Superior temporal gyrus (tissue), 1 donor: ENCODE data around the gene MID1.

Source experiments
- DNase-seq: peaks from one replicate; pipeline ENCODE4 v3.0.0-alpha.2; 2016; ENCODE audit errors: extremely low spot score

MID1 gene

GRCh38 chrX:10492250-10492649, 128.1 kb downstream of the MID1 start:
- no peak for DNase-seq

GRCh38 chrX:10486373-10486772, 134.0 kb downstream of the MID1 start:
- DNase-seq, result no peak

GRCh38 chrX:10485326-10485725, 135.1 kb downstream of the MID1 start:
- DNase-seq, result no peak

- no peak for DNase-seq
These were observed 135.6 kb downstream of the MID1 start for GRCh38 chrX:10484683-10485247.

GRCh38 chrX:10483191-10483831, 137.1 kb downstream of the MID1 start:
- DNase-seq, result no peak

GRCh38 chrX:10482708-10483107, 137.7 kb downstream of the MID1 start:
- no peak for DNase-seq

- DNase-seq, result no peak
These were observed 138.1 kb downstream of the MID1 start for GRCh38 chrX:10482261-10482660.

- no peak for DNase-seq
These were observed 139.5 kb downstream of the MID1 start for GRCh38 chrX:10480861-10481260.

- no peak for DNase-seq
These were observed 140.9 kb downstream of the MID1 start for GRCh38 chrX:10479508-10479907.

- DNase-seq, result no peak
These were observed 142.9 kb downstream of the MID1 start for GRCh38 chrX:10477525-10477924.

GRCh38 chrX:10474913-10475568, 145.3 kb downstream of the MID1 start:
- no peak for DNase-seq

- DNase-seq, result no peak
These were observed 145.9 kb downstream of the MID1 start for GRCh38 chrX:10474510-10474909.

GRCh38 chrX:10471418-10471817, 149.0 kb downstream of the MID1 start:
- no peak for DNase-seq

GRCh38 chrX:10470009-10470408, 150.4 kb downstream of the MID1 start:
- DNase-seq, result no peak

GRCh38 chrX:10467793-10468192, 152.6 kb downstream of the MID1 start:
- DNase-seq, result no peak

GRCh38 chrX:10465254-10465653, 155.1 kb downstream of the MID1 start:
- DNase-seq, result no peak

GRCh38 chrX:10457092-10457491, 163.3 kb downstream of the MID1 start:
- no peak for DNase-seq

- no peak for DNase-seq
These were observed 166.4 kb downstream of the MID1 start for GRCh38 chrX:10453945-10454344.

- no peak for DNase-seq
These were observed 169.4 kb downstream of the MID1 start for GRCh38 chrX:10450959-10451355.

- DNase-seq, result no peak
These were observed 170.0 kb downstream of the MID1 start for GRCh38 chrX:10450229-10450958.

- DNase-seq, result no peak
These were observed 172.7 kb downstream of the MID1 start for GRCh38 chrX:10447564-10448214.

GRCh38 chrX:10444204-10444603, 176.2 kb downstream of the MID1 start:
- DNase-seq, result no peak
